ENCODE results near the gene HADHA.

DNA sequence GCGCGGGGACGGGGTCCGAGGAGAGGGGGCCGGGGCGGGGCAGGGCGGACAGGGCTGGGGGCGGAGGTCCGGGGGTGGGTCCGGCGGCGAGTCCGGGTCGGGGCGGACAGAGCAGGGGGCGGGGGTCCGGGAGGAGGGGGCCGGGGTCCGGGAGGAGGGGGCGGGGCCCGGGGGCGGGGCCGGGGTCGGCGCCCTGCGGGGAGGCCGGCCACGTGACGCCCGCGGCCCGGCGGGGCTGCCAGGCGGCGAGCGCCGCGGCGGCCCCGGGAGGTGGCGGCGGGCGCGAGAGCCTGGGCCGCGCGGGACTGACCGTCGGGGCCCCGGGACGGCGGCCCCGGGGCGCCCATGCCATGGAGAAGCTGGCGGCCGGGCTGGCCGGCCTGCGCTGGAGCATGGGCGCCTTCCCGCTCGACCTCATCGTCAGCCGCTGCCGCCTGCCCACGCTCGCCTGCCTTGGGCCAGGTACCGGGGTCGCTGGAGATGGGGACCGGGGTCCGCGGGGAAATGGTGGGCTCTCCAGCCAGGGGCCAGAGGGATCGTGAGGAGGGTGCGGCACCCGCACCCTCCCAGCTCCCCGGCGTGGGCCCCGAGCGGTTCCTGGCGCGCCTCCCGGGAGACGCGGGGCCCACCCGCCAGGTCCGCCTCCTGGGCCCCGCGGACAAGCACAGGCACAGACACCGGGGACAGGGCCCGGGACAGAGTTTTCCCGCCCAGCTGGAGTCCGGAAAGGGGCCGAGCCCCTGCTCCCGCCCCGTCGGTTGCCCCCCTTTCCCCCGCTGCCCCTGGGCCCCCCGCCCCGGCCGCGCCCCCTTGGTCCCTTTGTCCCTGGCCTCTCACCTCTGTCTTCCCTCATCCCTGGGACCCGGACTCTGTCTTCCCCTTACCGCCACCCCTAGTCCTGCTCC lies 71.3 kb downstream of the HADHA start, which contains the start of gene GAREM2:
- TF ChIP-seq, protein P1, sequence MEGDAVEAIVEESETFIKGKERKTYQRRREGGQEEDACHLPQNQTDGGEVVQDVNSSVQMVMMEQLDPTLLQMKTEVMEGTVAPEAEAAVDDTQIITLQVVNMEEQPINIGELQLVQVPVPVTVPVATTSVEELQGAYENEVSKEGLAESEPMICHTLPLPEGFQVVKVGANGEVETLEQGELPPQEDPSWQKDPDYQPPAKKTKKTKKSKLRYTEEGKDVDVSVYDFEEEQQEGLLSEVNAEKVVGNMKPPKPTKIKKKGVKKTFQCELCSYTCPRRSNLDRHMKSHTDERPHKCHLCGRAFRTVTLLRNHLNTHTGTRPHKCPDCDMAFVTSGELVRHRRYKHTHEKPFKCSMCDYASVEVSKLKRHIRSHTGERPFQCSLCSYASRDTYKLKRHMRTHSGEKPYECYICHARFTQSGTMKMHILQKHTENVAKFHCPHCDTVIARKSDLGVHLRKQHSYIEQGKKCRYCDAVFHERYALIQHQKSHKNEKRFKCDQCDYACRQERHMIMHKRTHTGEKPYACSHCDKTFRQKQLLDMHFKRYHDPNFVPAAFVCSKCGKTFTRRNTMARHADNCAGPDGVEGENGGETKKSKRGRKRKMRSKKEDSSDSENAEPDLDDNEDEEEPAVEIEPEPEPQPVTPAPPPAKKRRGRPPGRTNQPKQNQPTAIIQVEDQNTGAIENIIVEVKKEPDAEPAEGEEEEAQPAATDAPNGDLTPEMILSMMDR (IDR thresholded peaks at IDR 0.05 in 2 of 3, conservative IDR thresholded peaks at IDR 0.05 in 1 of 3; ENCODE audit: borderline replicate concordance in 1 of 3, insufficient read depth in 1 of 3, low read depth in 2 of 3, low read length in 2 of 3), result no peak
- no peak for TF ChIP-seq RAD21 (IDR thresholded peaks at IDR 0.05; ENCODE audit: low read depth)
- peak; percentile 31; the same call in 1 of the 2 replicates for TF ChIP-seq POLR2AphosphoS5 (IDR thresholded peaks at IDR 0.05; ENCODE audit: low read depth, low read length)
- peak; percentile 82; the same call in 1 of the 2 replicates for TF ChIP-seq ZFX (IDR thresholded peaks at IDR 0.05)
- TF ChIP-seq, protein P2, sequence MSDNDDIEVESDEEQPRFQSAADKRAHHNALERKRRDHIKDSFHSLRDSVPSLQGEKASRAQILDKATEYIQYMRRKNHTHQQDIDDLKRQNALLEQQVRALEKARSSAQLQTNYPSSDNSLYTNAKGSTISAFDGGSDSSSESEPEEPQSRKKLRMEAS (IDR thresholded peaks at IDR 0.05), result 0 out of 2 replicates have a peak, but pooled peaks have one; percentile 6
- TF ChIP-seq EZH2phosphoT487 (IDR thresholded peaks at IDR 0.05; ENCODE audit: borderline replicate concordance), result no peak
- TF ChIP-seq YY1 (IDR thresholded peaks at IDR 0.05; ENCODE audit: extremely low read depth, insufficient replicate concordance, low read depth, low read length), result no peak
- TF ChIP-seq, protein P3, sequence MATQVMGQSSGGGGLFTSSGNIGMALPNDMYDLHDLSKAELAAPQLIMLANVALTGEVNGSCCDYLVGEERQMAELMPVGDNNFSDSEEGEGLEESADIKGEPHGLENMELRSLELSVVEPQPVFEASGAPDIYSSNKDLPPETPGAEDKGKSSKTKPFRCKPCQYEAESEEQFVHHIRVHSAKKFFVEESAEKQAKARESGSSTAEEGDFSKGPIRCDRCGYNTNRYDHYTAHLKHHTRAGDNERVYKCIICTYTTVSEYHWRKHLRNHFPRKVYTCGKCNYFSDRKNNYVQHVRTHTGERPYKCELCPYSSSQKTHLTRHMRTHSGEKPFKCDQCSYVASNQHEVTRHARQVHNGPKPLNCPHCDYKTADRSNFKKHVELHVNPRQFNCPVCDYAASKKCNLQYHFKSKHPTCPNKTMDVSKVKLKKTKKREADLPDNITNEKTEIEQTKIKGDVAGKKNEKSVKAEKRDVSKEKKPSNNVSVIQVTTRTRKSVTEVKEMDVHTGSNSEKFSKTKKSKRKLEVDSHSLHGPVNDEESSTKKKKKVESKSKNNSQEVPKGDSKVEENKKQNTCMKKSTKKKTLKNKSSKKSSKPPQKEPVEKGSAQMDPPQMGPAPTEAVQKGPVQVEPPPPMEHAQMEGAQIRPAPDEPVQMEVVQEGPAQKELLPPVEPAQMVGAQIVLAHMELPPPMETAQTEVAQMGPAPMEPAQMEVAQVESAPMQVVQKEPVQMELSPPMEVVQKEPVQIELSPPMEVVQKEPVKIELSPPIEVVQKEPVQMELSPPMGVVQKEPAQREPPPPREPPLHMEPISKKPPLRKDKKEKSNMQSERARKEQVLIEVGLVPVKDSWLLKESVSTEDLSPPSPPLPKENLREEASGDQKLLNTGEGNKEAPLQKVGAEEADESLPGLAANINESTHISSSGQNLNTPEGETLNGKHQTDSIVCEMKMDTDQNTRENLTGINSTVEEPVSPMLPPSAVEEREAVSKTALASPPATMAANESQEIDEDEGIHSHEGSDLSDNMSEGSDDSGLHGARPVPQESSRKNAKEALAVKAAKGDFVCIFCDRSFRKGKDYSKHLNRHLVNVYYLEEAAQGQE (IDR thresholded peaks at IDR 0.05; ENCODE audit: low read depth), result no peak
- TF ChIP-seq CEBPB (IDR thresholded peaks at IDR 0.05; ENCODE audit: low read depth), result no peak
- TF ChIP-seq POLR2A (IDR thresholded peaks at IDR 0.05; ENCODE audit: borderline replicate concordance, extremely low read depth, insufficient read depth, insufficient read length), result peak; percentile 37

Data from HCT116 (cell line).